Suppressor macrophage treated with lipopolysaccharide for 1 hour (primary cell): ENCODE results near the gene ASTN2.

Experiments
- DNase-seq, 3 donors: peaks; one replicate each; pipeline ENCODE4 v3.0.0-alpha.2; 2020 to 2022

ASTN2 gene

GRCh38 chr9:117414220-117414905 is 494 bp downstream of the ASTN2 start:
- DNase-seq: peak in 2 of 3 donors; percentile 5 to 11

- no peak for DNase-seq
These were observed 1.3 kb downstream of the ASTN2 start for GRCh38 chr9:117413346-117414219.

GRCh38 chr9:117412841-117413240 is 2.0 kb downstream of the ASTN2 start:
- no peak for DNase-seq

- no peak for DNase-seq
These were observed 2.7 kb downstream of the ASTN2 start for GRCh38 chr9:117412006-117412715.

GRCh38 chr9:117411547-117411946 is 3.3 kb downstream of the ASTN2 start:
- DNase-seq: peak; percentile 41 to 56 (median 44)

- DNase-seq: no peak
These were observed 5.5 kb downstream of the ASTN2 start for GRCh38 chr9:117409321-117409720.

GRCh38 chr9:117407436-117408022 is 7.3 kb downstream of the ASTN2 start:
- DNase-seq: no peak

- no peak for DNase-seq
These were observed 8.7 kb downstream of the ASTN2 start for GRCh38 chr9:117405950-117406705.

GRCh38 chr9:117403848-117404247 is 11.0 kb downstream of the ASTN2 start:
- DNase-seq: no peak

GRCh38 chr9:117403403-117403811 is 11.4 kb downstream of the ASTN2 start:
- peak; percentile 48 to 57 (median 56) for DNase-seq

- no peak for DNase-seq
These were observed 14.7 kb downstream of the ASTN2 start for GRCh38 chr9:117400171-117400570.

- DNase-seq: no peak
These were observed 19.7 kb downstream of the ASTN2 start for GRCh38 chr9:117395151-117395650.

- no peak for DNase-seq
These were observed 20.2 kb downstream of the ASTN2 start for GRCh38 chr9:117394655-117395054.

GRCh38 chr9:117392992-117393391 is 21.9 kb downstream of the ASTN2 start:
- no peak for DNase-seq

- no peak for DNase-seq
These were observed 27.4 kb downstream of the ASTN2 start for GRCh38 chr9:117387422-117387821.

GRCh38 chr9:117379341-117379740 is 35.5 kb downstream of the ASTN2 start:
- no peak for DNase-seq

- DNase-seq: no peak
These were observed 37.8 kb downstream of the ASTN2 start for GRCh38 chr9:117377046-117377445.

- DNase-seq: no peak
These were observed 38.9 kb downstream of the ASTN2 start for GRCh38 chr9:117375956-117376355.

GRCh38 chr9:117374076-117374725 is 40.7 kb downstream of the ASTN2 start:
- no peak for DNase-seq

GRCh38 chr9:117368684-117369230 is 46.1 kb downstream of the ASTN2 start:
- DNase-seq: no peak

- DNase-seq: no peak
These were observed 49.4 kb downstream of the ASTN2 start for GRCh38 chr9:117365438-117365837.
